GM23338 (cell line): Measurements from ENCODE around the gene MCFD2. TPM values are rescaled to one million over a fixed set of nuclear protein-coding genes. Genes with fewer than 3 reads are reported as not detected.
A peak's percentile ranks its signal among the peaks of the same experiment; 100 is the strongest.

Experiments used
- ATAC-seq: fragments of 200-7000 bp; cut with Tn5 transposase; 3 replicates; pipeline ENCODE4 v1.9.1; 2020
- DNase-seq: peaks from one replicate; pipeline ENCODE4 v3.0.0-alpha.2; 2015; ENCODE audit warnings: low spot score
- H2AFZ ChIP-seq: fragments of 200-600 bp; sonication (generic); 2 replicates; pipeline ENCODE4 v1.8.0; 2016; ENCODE audit warnings: antibody characterized with exemption, mild to moderate bottlenecking, moderate library complexity
- H3F3A ChIP-seq: fragments of 200-600 bp; sonication (generic); replicated peaks from 2 replicates; pipeline ENCODE4 v1.8.0; 2017; ENCODE audit warnings: antibody characterized with exemption, mixed run types, low read depth
- H3K27ac ChIP-seq: fragments of 200-600 bp; sonication (generic); 2 replicates; pipeline ENCODE4 v1.6.1; 2016; ENCODE audit warnings: low read depth
- H3K27me3 ChIP-seq: fragments of 200-600 bp; sonication (generic); 2 replicates; pipeline ENCODE4 v1.8.0; 2016; ENCODE audit warnings: mild to moderate bottlenecking, mixed run types, moderate library complexity; ENCODE audit not compliant: insufficient read depth
- H3K36me3 ChIP-seq: fragments of 200-600 bp; sonication (generic); 2 replicates; pipeline ENCODE4 v1.8.0; 2016; ENCODE audit warnings: mild to moderate bottlenecking; ENCODE audit not compliant: insufficient read depth
- H3K4me1 ChIP-seq: fragments of 200-600 bp; sonication (generic); 2 replicates; pipeline ENCODE4 v1.8.0; 2016; ENCODE audit warnings: mild to moderate bottlenecking, moderate library complexity; ENCODE audit not compliant: insufficient read depth
- H3K4me2 ChIP-seq: fragments of 200-600 bp; sonication (generic); 2 replicates; pipeline ENCODE4 v1.7.1; 2017; ENCODE audit warnings: mixed run types
- H3K4me3 ChIP-seq: fragments of 200-600 bp; sonication (generic); 2 replicates; pipeline ENCODE4 v1.6.1; 2016; ENCODE audit warnings: mixed run types
- H3K79me2 ChIP-seq: fragments of 200-600 bp; sonication (generic); replicated peaks from 2 replicates; pipeline ENCODE4 v1.8.0; 2017; ENCODE audit warnings: mild to moderate bottlenecking; ENCODE audit not compliant: insufficient read depth
- H3K9me2 ChIP-seq: fragments of 200-600 bp; sonication (generic); 2 replicates; pipeline ENCODE4 v1.8.0; 2017; ENCODE audit not compliant: insufficient read depth
- H4K20me1 ChIP-seq: fragments of 200-600 bp; sonication (generic); replicated peaks from 2 replicates; pipeline ENCODE4 v1.8.0; 2017; ENCODE audit warnings: mild to moderate bottlenecking; ENCODE audit not compliant: insufficient read depth
- H3K27ac Mint-ChIP-seq: 2 replicates; pipeline ENCODE4 v1.8.0; 2020; ENCODE audit warnings: inconsistent platforms, mild to moderate bottlenecking, moderate library complexity, mixed read lengths
- H3K27me3 Mint-ChIP-seq: 3 replicates; pipeline ENCODE4 v1.8.0; 2022; ENCODE audit warnings: low read depth, mild to moderate bottlenecking, moderate library complexity, mixed read lengths, inconsistent platforms; ENCODE audit not compliant: insufficient read depth, poor library complexity
- H3K36me3 Mint-ChIP-seq: 3 replicates; pipeline ENCODE4 v1.8.0; 2021; ENCODE audit warnings: low read depth, mild to moderate bottlenecking, inconsistent platforms, moderate library complexity, mixed read lengths
- H3K4me1 Mint-ChIP-seq: 3 replicates; pipeline ENCODE4 v1.8.0; 2020; ENCODE audit warnings: mild to moderate bottlenecking, inconsistent platforms, mixed read lengths
- H3K4me3 Mint-ChIP-seq: 3 replicates; pipeline ENCODE4 v1.8.0; 2021; ENCODE audit warnings: moderate library complexity, mild to moderate bottlenecking, inconsistent platforms, mixed read lengths
- H3K9me3 Mint-ChIP-seq: 3 replicates; pipeline ENCODE4 v1.8.0; 2020; ENCODE audit warnings: moderate library complexity, mild to moderate bottlenecking, inconsistent platforms, mixed read lengths
- CREB1 ChIP-seq: fragments of 250-450 bp; sonication (Bioruptor Pico); IDR thresholded peaks from 2 replicates; pipeline ENCODE4 v1.5.0; 2020; ENCODE audit warnings: low read depth, mild to moderate bottlenecking, moderate library complexity
- ETS1 ChIP-seq: IDR thresholded peaks from 2 replicates; pipeline ENCODE4 v1.6.1; 2016; ENCODE audit warnings: antibody characterized with exemption
- POLR2AphosphoS5 ChIP-seq: IDR thresholded peaks from 2 replicates; pipeline ENCODE4 v1.6.1; 2016; ENCODE audit warnings: antibody characterized with exemption, low read depth
- REST ChIP-seq: IDR thresholded peaks from one replicate; pipeline ENCODE4 v1.6.1; 2018; ENCODE audit warnings: antibody characterized with exemption; ENCODE audit not compliant: unreplicated experiment
- STAT1 ChIP-seq: IDR thresholded peaks from one replicate; pipeline ENCODE4 v1.6.1; 2016; ENCODE audit warnings: antibody characterized with exemption; ENCODE audit not compliant: unreplicated experiment
- ZNF114 ChIP-seq: fragments of 250-450 bp; sonication (Bioruptor Pico); IDR thresholded peaks from 2 replicates; pipeline ENCODE4 v1.5.0; 2020; ENCODE audit warnings: mild to moderate bottlenecking, moderate library complexity
- ZNF462 ChIP-seq: fragments of 250-450 bp; sonication (Bioruptor Pico); IDR thresholded peaks from 2 replicates; pipeline ENCODE4 v1.5.0; 2020; ENCODE audit warnings: mild to moderate bottlenecking, moderate library complexity
- polyA plus RNA-seq: library from polyadenylated mRNA; unstranded; fragments of >200 nt; fragmentation: Nextera tagmentation; extraction: Ambion mirVana; gene quantifications from 2 replicates; pipeline ENCODE4 v1.2.1, GENCODE V29; 2016
- total RNA-seq: library from RNA; depleted of rRNA; stranded (reverse); fragments of >200 nt; shearing (Covaris generic); gene quantifications from 2 replicates; pipeline ENCODE4 v1.2.3, GENCODE V29; 2014

MCFD2 gene
- total and polyA plus RNA-seq, 2 experiments from 2014 or later: 55.1 to 91.9 TPM

- Histone ChIP-seq H3K27ac (peak overlapping the region; percentile 96), H4K20me1 (peaks cover 21% of the 10 kb centered on the region), H3K27me3 (no peaks in the 10 kb centered on the region), H2AFZ (peak overlapping the region; percentile 99), H3K4me3 (peak overlapping the region; percentile 99), H3K4me1 (peaks cover 21% of the 10 kb centered on the region), H3F3A (peaks cover 4% of the 10 kb centered on the region; the same call in 1 of the 2 replicates), H3K9me2 (no peaks in the 10 kb centered on the region), H3K36me3 (no peaks in the 10 kb centered on the region), H3K4me2 (peak overlapping the region; percentile 98), H3K79me2 (peaks cover 56% of the 10 kb centered on the region)
- peak; percentile 90 for DNase-seq
- Mint-ChIP-seq H3K27me3 (peaks cover 10% of the 10 kb centered on the region), H3K27ac (peak overlapping the region; percentile 96), H3K4me3 (peak overlapping the region; percentile 92), H3K36me3 (peaks cover 16% of the 10 kb centered on the region), H3K9me3 (no peaks in the 10 kb centered on the region; the same call in 2 of the 3 replicates), H3K4me1 (peaks cover 31% of the 10 kb centered on the region)
- peak; percentile 82 for TF ChIP-seq POLR2AphosphoS5
- TF ChIP-seq CREB1: peak; percentile 80
- TF ChIP-seq ETS1: peak; percentile 42; the same call in 1 of the 2 replicates
- TF ChIP-seq ZNF114 (CRISPR knock-in tag): no peak
- no peak for TF ChIP-seq STAT1
- no peak for TF ChIP-seq REST
- no peak for TF ChIP-seq ZNF462 (CRISPR knock-in tag)
- ATAC-seq: peak; percentile 83
Measured at GRCh38 chr2:46915811-46916630, 415 bp upstream of the MCFD2 start.
